CD4-positive, alpha-beta T cell treated with Interleukin-4 for 1 hour (primary cell): ENCODE measurements around the gene MUSTN1.

Experiments
- DNase-seq, 2 donors: peaks; one replicate each; pipeline ENCODE4 v3.0.0-alpha.2; 2020 to 2022

MUSTN1 gene

GRCh38 chr3:52831500-52832301 is 3.1 kb downstream of the MUSTN1 start:
- no peak for DNase-seq

DNA sequence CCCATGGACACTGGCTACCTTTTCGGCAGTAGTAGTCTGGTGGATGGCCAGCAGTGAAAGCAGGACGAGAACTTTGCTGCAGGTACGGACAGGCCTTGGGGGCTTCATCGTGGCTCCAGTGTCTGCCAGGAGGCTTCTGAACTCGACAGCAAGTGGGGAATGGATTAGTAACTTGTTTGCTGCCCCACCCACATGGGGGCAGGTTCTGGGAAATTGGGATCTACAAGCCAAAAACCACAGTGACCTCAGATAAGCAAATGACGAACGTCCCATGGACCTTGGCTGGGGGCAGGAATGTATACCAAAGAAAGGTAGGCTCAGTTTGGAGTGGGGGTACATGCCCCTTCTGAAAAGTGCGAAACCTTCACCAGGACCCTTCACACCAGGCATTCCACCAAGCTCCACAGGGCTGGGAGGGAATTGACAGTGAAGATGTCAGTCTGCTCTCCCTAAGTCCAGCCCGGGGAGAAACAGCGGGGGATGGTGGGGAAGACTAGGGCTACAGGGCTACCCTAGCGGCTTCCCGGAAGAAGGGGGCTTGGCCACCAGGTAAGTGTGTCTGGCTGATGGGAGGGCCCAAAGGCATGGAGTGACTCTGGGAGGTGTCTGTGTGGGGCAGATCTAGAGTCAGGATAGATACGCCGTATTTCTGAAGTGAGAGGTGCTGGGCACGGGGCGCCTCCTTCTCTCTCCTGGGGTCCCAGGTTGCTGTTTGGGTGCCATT is 4.1 kb downstream of the MUSTN1 start, which contains the start of gene ITIH4:
ITIH4 (minus strand) TSS at position 138 of the 724 bp plus-strand sequence; CDS start at position 108, 30 bp downstream.
- DNase-seq = no peak

DNA sequence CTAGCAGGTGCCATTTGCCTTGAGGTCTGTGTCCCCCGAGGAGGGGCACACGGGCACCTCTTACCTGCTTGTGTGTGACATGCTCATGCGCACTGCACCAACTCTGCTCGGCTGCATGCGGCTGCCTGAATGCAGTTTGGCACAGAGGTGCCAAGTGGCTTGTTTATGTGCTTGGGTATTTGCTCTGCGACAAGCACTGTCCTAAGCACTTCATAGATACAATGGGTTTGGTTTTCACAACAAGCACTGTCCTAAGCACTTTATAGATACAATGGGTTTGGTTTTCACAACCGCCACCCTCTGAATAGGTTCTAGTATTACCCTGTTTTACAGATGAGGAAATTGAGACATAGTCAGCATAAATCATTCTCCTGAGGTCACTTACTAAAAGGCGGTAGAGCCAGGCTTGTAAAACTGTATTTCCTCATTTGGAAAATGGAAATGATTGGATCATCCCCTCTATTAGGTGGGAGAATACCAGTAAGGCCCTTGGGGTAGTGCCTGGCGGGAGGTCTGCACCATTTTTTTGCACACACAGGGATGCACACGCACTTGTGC is 4.8 kb downstream of the MUSTN1 start:
- DNase-seq = no peak

GRCh38 chr3:52829482-52829881 is 5.3 kb downstream of the MUSTN1 start:
- DNase-seq = no peak

GRCh38 chr3:52827866-52828376 is 6.9 kb downstream of the MUSTN1 start:
- no peak for DNase-seq

DNA sequence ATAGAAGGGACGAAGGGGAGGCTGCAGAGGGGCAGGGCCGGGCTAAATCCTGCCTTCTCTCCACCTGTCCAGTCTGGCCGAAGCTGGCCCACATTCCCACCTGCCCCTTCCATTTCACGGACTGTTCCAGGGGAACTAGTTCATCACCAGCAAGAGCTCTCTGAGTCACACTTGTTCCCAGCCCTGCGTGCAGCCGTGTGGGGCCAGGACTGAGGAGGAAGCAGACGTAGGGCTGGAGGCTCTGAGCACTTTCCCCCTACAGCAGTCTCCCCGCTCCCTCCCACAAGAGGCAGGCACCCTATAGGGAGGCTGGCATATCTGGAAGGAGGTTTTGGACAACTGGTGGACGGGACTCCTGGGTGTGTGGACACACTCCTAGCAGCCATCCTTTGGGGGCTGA is 7.4 kb downstream of the MUSTN1 start:
- DNase-seq = no peak

- no peak for DNase-seq
Observed at GRCh38 chr3:52824037-52824436, 10.8 kb downstream of the MUSTN1 start.

DNA sequence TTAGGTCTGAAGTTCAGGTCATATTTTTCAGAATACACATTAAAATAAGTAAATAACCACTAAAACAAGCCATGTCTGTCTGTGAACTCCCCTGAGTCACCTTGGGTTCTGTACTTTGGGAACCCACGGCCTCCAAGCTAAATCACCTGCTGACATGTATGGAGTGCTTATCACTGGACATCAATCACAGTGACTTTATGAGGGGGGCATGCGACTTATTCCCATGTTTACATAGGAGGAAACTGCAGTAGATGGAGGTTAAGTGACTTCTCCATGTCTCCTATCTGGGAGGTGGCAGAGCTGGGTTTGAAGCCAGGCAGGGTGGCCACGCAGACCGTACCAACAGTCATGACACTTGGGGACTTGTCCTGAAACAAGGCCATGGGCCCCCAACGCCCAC is 12.5 kb downstream of the MUSTN1 start:
- no peak for DNase-seq

- peak in 1 of 2 donors; percentile 6 for DNase-seq
Observed at GRCh38 chr3:52820736-52821135, 14.1 kb downstream of the MUSTN1 start.

DNA sequence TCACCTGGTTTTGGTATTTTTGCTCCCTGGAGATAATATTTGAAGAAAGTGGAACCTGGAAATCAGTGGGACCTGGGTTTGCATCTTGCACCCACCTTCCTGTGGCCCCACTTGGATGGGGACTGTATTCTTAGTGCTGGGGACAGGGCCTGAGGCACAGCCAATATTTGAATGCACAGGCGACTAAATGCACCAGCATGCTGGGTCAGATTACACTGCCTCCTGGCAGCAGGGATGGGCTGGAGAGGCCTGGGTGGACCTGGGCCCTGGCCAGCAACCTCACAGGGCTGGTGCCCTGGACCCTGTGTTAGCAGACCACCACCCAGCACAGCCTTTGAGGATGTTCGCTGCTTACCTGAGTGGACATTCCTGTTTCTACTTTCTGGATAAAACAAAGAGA is 14.9 kb downstream of the MUSTN1 start:
- no peak for DNase-seq

DNA sequence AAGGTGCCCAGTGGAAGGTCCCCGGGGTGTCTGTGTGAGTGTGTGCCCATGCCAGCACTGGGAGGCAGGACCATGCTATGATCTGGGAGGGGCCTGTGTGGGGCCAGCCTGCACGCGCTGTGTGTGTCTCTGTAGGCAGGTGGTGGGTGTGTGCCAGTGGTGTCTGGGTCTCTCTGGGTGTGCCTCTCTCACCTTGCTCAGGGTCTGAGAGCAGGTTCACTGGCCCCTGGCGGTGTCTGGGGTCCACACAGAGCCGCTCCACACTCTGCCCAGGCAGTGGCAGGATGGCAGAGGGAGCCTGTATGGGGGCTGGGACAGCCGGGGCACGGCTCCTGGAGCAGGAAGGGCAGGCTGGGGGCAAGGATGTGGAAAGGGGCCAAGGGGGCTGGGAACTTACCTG is 17.0 kb downstream of the MUSTN1 start:
- DNase-seq = no peak

DNA sequence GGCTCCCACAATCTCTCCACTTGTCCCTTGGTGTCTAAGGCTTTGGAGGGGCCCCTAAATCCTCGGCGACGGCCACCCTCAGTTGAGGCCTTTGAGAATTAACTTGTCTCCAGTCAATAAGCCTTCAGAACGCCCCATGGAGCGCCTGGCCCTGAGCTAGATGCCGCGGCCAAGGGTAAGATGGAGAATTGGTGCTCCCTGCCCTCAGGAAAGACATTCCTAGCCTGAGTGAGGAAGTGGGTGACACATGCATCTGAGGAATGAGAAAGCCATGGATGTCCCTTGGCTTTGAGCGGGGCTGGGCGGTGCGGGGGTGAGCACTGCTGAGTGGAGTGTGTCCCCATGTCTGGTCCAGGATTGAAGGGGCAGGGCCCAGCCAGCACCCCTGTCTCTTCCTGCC is 17.6 kb downstream of the MUSTN1 start:
- DNase-seq = no peak

DNA sequence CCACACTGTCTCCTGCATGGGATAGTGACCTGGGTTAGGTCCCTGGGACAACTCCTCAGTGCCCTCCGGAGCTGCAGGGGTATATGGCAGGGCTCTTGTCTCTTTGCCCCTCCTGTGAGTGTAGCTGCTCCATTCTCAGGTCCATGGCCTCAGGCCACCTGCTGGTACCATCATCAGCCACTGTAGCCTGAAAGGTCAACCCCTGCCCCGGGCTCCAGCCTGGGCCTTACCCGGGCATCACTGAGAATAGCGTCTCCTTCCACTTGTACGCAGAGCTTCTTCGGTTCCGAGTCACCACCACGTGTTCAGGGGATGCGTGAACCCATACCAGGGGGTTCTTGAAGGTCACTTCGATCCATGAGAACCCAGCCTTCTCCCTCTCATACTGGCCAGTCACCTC is 18.2 kb downstream of the MUSTN1 start:
- no peak for DNase-seq

DNA sequence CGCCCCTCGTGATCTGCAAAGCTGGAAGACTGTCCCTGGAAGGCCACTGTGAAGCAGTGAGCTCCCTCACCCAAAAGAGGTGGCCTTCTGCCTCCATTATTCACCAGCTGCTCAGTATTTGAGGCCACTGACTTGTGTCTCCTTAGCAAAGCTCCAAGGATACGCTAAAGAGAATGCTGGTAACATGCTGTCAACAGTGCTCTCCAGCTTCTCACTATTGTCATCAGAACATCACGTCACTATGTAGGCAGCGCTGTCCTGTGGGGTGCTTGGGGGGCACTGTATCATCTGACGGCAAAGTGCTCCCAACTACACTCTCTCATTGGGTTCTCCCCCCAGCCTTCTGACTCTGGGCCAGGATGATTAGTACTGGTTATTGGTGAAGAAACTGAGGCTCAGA is 18.6 kb downstream of the MUSTN1 start:
- DNase-seq = no peak

GRCh38 chr3:52813810-52814209 is 21.0 kb downstream of the MUSTN1 start:
- no peak for DNase-seq

GRCh38 chr3:52811452-52812011 is 23.3 kb downstream of the MUSTN1 start:
- DNase-seq = no peak

DNA sequence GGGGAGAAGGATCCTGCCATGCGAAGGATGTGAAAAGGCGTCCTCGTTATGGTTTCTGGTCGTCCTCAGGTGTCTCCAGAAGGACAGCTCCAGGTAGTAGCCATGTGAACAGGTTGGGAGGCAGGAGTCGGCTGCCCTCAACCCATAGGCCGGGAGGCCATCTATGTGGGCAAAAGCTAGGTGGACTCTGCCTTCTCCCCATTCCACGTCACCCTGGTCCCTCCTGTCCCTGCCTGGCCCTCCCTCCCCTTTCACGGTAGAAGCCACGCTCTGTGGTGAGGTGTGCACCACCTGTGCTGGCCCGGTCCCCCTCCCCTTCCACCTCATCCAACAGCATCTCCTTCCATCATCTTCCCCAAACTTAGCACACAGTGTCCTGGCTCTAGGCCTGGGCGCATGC is 23.9 kb downstream of the MUSTN1 start:
- DNase-seq = no peak

DNA sequence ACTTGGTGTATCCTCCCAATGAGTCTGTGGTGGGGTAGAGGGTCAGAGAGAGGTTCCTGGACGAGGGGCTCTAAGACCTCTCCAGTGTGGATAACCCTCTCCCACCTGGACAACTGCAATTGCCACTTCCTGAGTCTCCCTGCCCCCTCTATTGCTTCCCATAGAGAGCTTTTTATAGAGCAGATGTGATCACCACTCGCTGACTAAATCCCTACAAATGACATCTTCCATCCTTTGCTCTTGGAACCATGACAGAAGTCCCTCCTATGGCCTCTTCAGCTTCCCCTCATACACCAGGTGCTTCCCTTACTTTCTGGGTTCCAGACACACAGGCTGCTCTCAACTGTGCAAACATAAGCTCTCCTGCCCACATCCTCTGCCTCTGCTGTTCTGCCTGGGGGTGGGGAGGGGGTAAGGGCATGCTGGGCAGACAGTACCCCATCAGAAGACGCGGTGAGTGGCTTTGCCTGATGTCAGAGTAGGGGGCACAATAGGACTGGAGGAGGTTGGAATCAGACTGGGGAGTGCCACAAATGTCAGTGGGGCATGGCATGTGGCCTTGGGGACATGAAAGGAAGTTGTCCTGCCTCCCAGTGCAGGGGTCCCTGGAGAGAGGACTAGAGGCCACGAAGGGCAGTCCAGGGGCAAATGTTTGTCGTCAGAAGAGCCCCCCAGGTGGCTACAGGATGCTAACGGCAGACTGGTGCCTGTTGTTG is 25.0 kb downstream of the MUSTN1 start:
- no peak for DNase-seq

DNA sequence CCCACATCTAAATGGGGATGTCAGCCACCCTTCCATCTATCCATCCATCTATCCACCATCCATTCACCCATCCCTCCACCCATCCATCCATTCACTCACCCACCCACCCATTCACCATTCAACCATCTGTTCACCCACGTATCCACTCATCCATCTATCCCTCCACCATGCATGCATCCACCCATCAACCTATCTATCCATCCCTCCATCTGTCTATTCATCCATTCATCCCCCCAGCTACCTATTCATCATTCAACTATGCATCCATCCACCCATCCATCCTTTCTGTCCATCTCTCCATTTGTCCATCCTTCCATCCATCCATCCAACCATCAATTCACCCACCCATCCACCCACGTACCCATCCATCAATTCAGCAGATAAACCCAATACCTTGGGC is 25.7 kb downstream of the MUSTN1 start:
- no peak for DNase-seq

GRCh38 chr3:52805270-52806039 is 29.4 kb downstream of the MUSTN1 start:
- DNase-seq = no peak

- DNase-seq = no peak
Observed at GRCh38 chr3:52801839-52802238, 33.0 kb downstream of the MUSTN1 start.

GRCh38 chr3:52800079-52800478 is 34.7 kb downstream of the MUSTN1 start:
- no peak for DNase-seq
